Activated naive CD4-positive, alpha-beta T cell treated with anti-CD3 and anti-CD28 coated beads, Interleukin-2, amount 10 ng/mL, durations not matched to agents 7 days and 5 days (primary cell): ENCODE measurements around the gene YY2.
A peak's percentile ranks its signal among the peaks of the same experiment; 100 is the strongest.
"Not testable (repeated sequence)": the region's sequence is repeated elsewhere in the genome, so short reads cannot be mapped to it uniquely, and the experiment has no call there.

Source experiments
- CTCF ChIA-PET: fragments of 350-600 bp; sonication (Branson Sonifier 250); formaldehyde crosslinking; loops from one replicate; lab custom pipeline; 2021; ENCODE audit warnings: antibody characterized with exemption; lab: Charles Lee
- DNase-seq: peaks from one replicate; pipeline ENCODE4 v3.0.0-alpha.2; 2020
- H3K27ac Mint-ChIP-seq: one replicate; pipeline ENCODE4 v1.8.0; 2021; ENCODE audit warnings: mild to moderate bottlenecking, moderate library complexity, mixed read lengths
- H3K27me3 Mint-ChIP-seq: one replicate; pipeline ENCODE4 v1.8.0; 2021; ENCODE audit warnings: mild to moderate bottlenecking, mixed read lengths
- H3K36me3 Mint-ChIP-seq: one replicate; pipeline ENCODE4 v1.8.0; 2021; ENCODE audit warnings: mixed read lengths
- H3K4me1 Mint-ChIP-seq: one replicate; pipeline ENCODE4 v1.8.0; 2021; ENCODE audit warnings: mixed read lengths
- H3K4me3 Mint-ChIP-seq: one replicate; pipeline ENCODE4 v1.8.0; 2021; ENCODE audit warnings: mild to moderate bottlenecking, moderate library complexity, mixed read lengths
- H3K9me3 Mint-ChIP-seq: one replicate; pipeline ENCODE4 v1.8.0; 2021; ENCODE audit warnings: mixed read lengths

Gene YY2

GRCh38 chrX:21855937-21856415, at the start of gene YY2:
YY2 (plus strand) TSS chrX:21855987; CDS start chrX:21856485, 498 bp downstream.
- DNase-seq, result no peak
- Mint-ChIP-seq H3K9me3 (no peaks in the 10 kb centered on the region), H3K4me3 (no peak within 1 kb of the TSS), H3K27ac (no peak within 1 kb of the TSS), H3K27me3 (no peaks in the 10 kb centered on the region), H3K36me3 (peaks cover 20% of the 10 kb centered on the region), H3K4me1 (no peaks in the 10 kb centered on the region)
- CTCF ChIA-PET, result no interaction called here

GRCh38 chrX:21806691-21807090, 49.1 kb upstream of the YY2 start:
- Mint-ChIP-seq H3K27me3 (no peaks in the 10 kb centered on the region), H3K4me3 (no peak overlapping the region), H3K27ac (no peak overlapping the region), H3K36me3 (no peaks in the 10 kb centered on the region), H3K9me3 (no peaks in the 10 kb centered on the region), H3K4me1 (no peaks in the 10 kb centered on the region)
- DNase-seq, result no peak
- CTCF ChIA-PET, result no interaction called here

- Mint-ChIP-seq H3K27me3 (no peaks in the 10 kb centered on the region), H3K4me3 (no peak overlapping the region), H3K9me3 (no peaks in the 10 kb centered on the region), H3K27ac (no peak overlapping the region), H3K4me1 (no peaks in the 10 kb centered on the region), H3K36me3 (no peaks in the 10 kb centered on the region)
- CTCF ChIA-PET, result no interaction called here
- no peak for DNase-seq
Measured at GRCh38 chrX:21811832-21812231, 44.0 kb upstream of the YY2 start.

GRCh38 chrX:21812628-21813027, 43.2 kb upstream of the YY2 start:
- Mint-ChIP-seq H3K27ac (no peak overlapping the region), H3K4me3 (no peak overlapping the region), H3K27me3 (no peaks in the 10 kb centered on the region), H3K36me3 (no peaks in the 10 kb centered on the region), H3K9me3 (no peaks in the 10 kb centered on the region), H3K4me1 (no peaks in the 10 kb centered on the region)
- DNase-seq, result no peak
- CTCF ChIA-PET, result no interaction called here

- DNase-seq, result no peak
- no peak overlapping the region for H3K27ac Mint-ChIP-seq
- CTCF ChIA-PET, result no interaction called here
- no peaks in the 10 kb centered on the region for H3K36me3 Mint-ChIP-seq
- no peaks in the 10 kb centered on the region for H3K27me3 Mint-ChIP-seq
- H3K9me3 Mint-ChIP-seq, result no peaks in the 10 kb centered on the region
- H3K4me1 Mint-ChIP-seq, result no peaks in the 10 kb centered on the region
- H3K4me3 Mint-ChIP-seq, result no peak overlapping the region
Measured at GRCh38 chrX:21813612-21814368, 42.0 kb upstream of the YY2 start.

GRCh38 chrX:21816136-21816535, 39.7 kb upstream of the YY2 start:
- CTCF ChIA-PET, result no interaction called here
- no peaks in the 10 kb centered on the region for H3K4me1 Mint-ChIP-seq
- no peak for DNase-seq
- no peaks in the 10 kb centered on the region for H3K27me3 Mint-ChIP-seq
- H3K9me3 Mint-ChIP-seq, result no peaks in the 10 kb centered on the region
- no peaks in the 10 kb centered on the region for H3K36me3 Mint-ChIP-seq
- H3K4me3 Mint-ChIP-seq, result no peak overlapping the region
- H3K27ac Mint-ChIP-seq, result no peak overlapping the region

- H3K9me3 Mint-ChIP-seq, H3K27ac Mint-ChIP-seq, H3K4me1 Mint-ChIP-seq, DNase-seq, H3K4me3 Mint-ChIP-seq, H3K27me3 Mint-ChIP-seq, CTCF ChIA-PET, H3K36me3 Mint-ChIP-seq: not testable (repeated sequence)
Measured at GRCh38 chrX:21820170-21820569, 35.6 kb upstream of the YY2 start.

- CTCF ChIA-PET, result no interaction called here
- no peaks in the 10 kb centered on the region for H3K27me3 Mint-ChIP-seq
- no peak for DNase-seq
Measured at GRCh38 chrX:21821875-21822274, 33.9 kb upstream of the YY2 start.

GRCh38 chrX:21831496-21831895, 24.3 kb upstream of the YY2 start:
- H3K4me3 Mint-ChIP-seq, result no peak overlapping the region
- H3K4me1 Mint-ChIP-seq, result no peaks in the 10 kb centered on the region
- CTCF ChIA-PET, result no interaction called here
- no peaks in the 10 kb centered on the region for H3K36me3 Mint-ChIP-seq
- no peak for DNase-seq
- H3K27ac Mint-ChIP-seq, result no peak overlapping the region
- H3K27me3 Mint-ChIP-seq, result no peaks in the 10 kb centered on the region
- H3K9me3 Mint-ChIP-seq, result no peaks in the 10 kb centered on the region

More at GRCh38 chrX:21821875-21822274, 33.9 kb upstream of the YY2 start:
- Mint-ChIP-seq H3K27ac (no peak overlapping the region), H3K4me1 (no peaks in the 10 kb centered on the region), H3K9me3 (no peaks in the 10 kb centered on the region), H3K36me3 (no peaks in the 10 kb centered on the region), H3K4me3 (no peak overlapping the region)

- CTCF ChIA-PET, result no interaction called here
- Mint-ChIP-seq H3K4me3 (no peak overlapping the region), H3K27me3 (no peaks in the 10 kb centered on the region), H3K4me1 (peaks cover 8% of the 10 kb centered on the region), H3K27ac (no peak overlapping the region), H3K9me3 (no peaks in the 10 kb centered on the region), H3K36me3 (no peaks in the 10 kb centered on the region)
- DNase-seq, result no peak
Measured at GRCh38 chrX:21837056-21837455, 18.7 kb upstream of the YY2 start.

- Mint-ChIP-seq H3K27ac (peak overlapping the region; percentile 90), H3K4me3 (peak overlapping the region; percentile 91), H3K27me3 (no peaks in the 10 kb centered on the region), H3K4me1 (peaks cover 8% of the 10 kb centered on the region), H3K36me3 (peaks cover 3% of the 10 kb centered on the region), H3K9me3 (no peaks in the 10 kb centered on the region)
- CTCF ChIA-PET, result interaction anchor here (1.3 to 1.9 kb wide), 3 partner anchors 135 to 146 kb away, joined by 3 to 9 read pairs (median 6); no protein-coding TSS in a partner anchor
- no peak for DNase-seq
Measured at GRCh38 chrX:21838937-21839333, 16.9 kb upstream of the YY2 start.

- Mint-ChIP-seq H3K27me3 (no peaks in the 10 kb centered on the region), H3K36me3 (peaks cover 3% of the 10 kb centered on the region), H3K27ac (peak within 1 kb of the TSS; percentile 90), H3K9me3 (no peaks in the 10 kb centered on the region), H3K4me1 (peaks cover 8% of the 10 kb centered on the region), H3K4me3 (peak within 1 kb of the TSS; percentile 91)
- CTCF ChIA-PET, result interaction anchor here (1.3 to 1.9 kb wide), 3 partner anchors 134 to 146 kb away, joined by 3 to 9 read pairs (median 6); no protein-coding TSS in a partner anchor
- DNase-seq, result peak; percentile 87
Measured at GRCh38 chrX:21839334-21840192, 16.2 kb upstream of the YY2 start, which contains the start of gene MBTPS2. MBTPS2 (plus strand) TSS chrX:21839617; CDS start chrX:21839735, 118 bp downstream.

- CTCF ChIA-PET, result interaction anchor here (1.0 kb wide), 1 partner anchor 133 kb away, joined by 3 read pairs; no protein-coding TSS in a partner anchor
- DNase-seq, result no peak
- peaks cover 8% of the 10 kb centered on the region for H3K4me1 Mint-ChIP-seq
- peaks cover 5% of the 10 kb centered on the region for H3K36me3 Mint-ChIP-seq
- peak overlapping the region; percentile 90 for H3K27ac Mint-ChIP-seq
- no peaks in the 10 kb centered on the region for H3K9me3 Mint-ChIP-seq
- H3K4me3 Mint-ChIP-seq, result peak overlapping the region; percentile 91
- no peaks in the 10 kb centered on the region for H3K27me3 Mint-ChIP-seq
Measured at GRCh38 chrX:21840193-21840545, 15.6 kb upstream of the YY2 start.

- CTCF ChIA-PET, result no interaction called here
Measured at GRCh38 chrX:21843179-21843578, 12.6 kb upstream of the YY2 start.

More at GRCh38 chrX:21843179-21843578, 12.6 kb upstream of the YY2 start:
- Mint-ChIP-seq H3K4me3 (no peak overlapping the region), H3K4me1 (peaks cover 8% of the 10 kb centered on the region), H3K27ac (no peak overlapping the region), H3K9me3 (no peaks in the 10 kb centered on the region), H3K27me3 (no peaks in the 10 kb centered on the region), H3K36me3 (peaks cover 18% of the 10 kb centered on the region)
- DNase-seq, result no peak
